GM03348 (cell line): Measurements from ENCODE around the gene ASAP2.

Experiments
- DNase-seq: peaks from one replicate; pipeline ENCODE4 v3.0.0; 2012; ENCODE audit warnings: low spot score

The ASAP2 gene

GRCh38 chr2:9347411-9347881 is 140.8 kb downstream of the ASAP2 start:
- DNase-seq: peak; percentile 87

- no peak for DNase-seq
Observed at GRCh38 chr2:9354318-9354717, 147.7 kb downstream of the ASAP2 start.

- no peak for DNase-seq
Observed at GRCh38 chr2:9355270-9355669, 148.7 kb downstream of the ASAP2 start.

- peak; percentile 15 for DNase-seq
Observed at GRCh38 chr2:9355716-9356115, 149.1 kb downstream of the ASAP2 start.

GRCh38 chr2:9356261-9356660 is 149.6 kb downstream of the ASAP2 start:
- DNase-seq: no peak

- DNase-seq: no peak
Observed at GRCh38 chr2:9358846-9359245, 152.2 kb downstream of the ASAP2 start.

- DNase-seq: no peak
Observed at GRCh38 chr2:9359463-9359862, 152.9 kb downstream of the ASAP2 start.

- DNase-seq: no peak
Observed at GRCh38 chr2:9360110-9360509, 153.5 kb downstream of the ASAP2 start.

GRCh38 chr2:9360701-9361100 is 154.1 kb downstream of the ASAP2 start:
- peak; percentile 48 for DNase-seq

GRCh38 chr2:9364373-9364772 is 157.8 kb downstream of the ASAP2 start:
- DNase-seq: no peak

GRCh38 chr2:9364791-9365497 is 158.3 kb downstream of the ASAP2 start:
- no peak for DNase-seq

- DNase-seq: no peak
Observed at GRCh38 chr2:9365498-9366019, 158.9 kb downstream of the ASAP2 start.

- no peak for DNase-seq
Observed at GRCh38 chr2:9366026-9366425, 159.4 kb downstream of the ASAP2 start.

GRCh38 chr2:9370746-9371145 is 164.1 kb downstream of the ASAP2 start:
- no peak for DNase-seq

- DNase-seq: no peak
Observed at GRCh38 chr2:9373047-9373446, 166.4 kb downstream of the ASAP2 start.

GRCh38 chr2:9373476-9373875 is 166.9 kb downstream of the ASAP2 start:
- no peak for DNase-seq

- no peak for DNase-seq
Observed at GRCh38 chr2:9374071-9374730, 167.6 kb downstream of the ASAP2 start.

GRCh38 chr2:9375857-9376428 is 169.3 kb downstream of the ASAP2 start:
- DNase-seq: no peak

GRCh38 chr2:9377461-9378097 is 171.0 kb downstream of the ASAP2 start:
- no peak for DNase-seq

- DNase-seq: peak; percentile 93
Observed at GRCh38 chr2:9378433-9379390, 172.1 kb downstream of the ASAP2 start.

GRCh38 chr2:9379391-9379755 is 172.8 kb downstream of the ASAP2 start:
- no peak for DNase-seq
